GM21786 (cell line): ENCODE results near the gene ANKRD29.
"Not testable (repeated sequence)": the region's sequence is repeated elsewhere in the genome, so short reads cannot be mapped to it uniquely, and the experiment has no call there.

Source experiments
- ATAC-seq: cut with Tn5 transposase; IDR thresholded peaks from one replicate; pipeline ENCODE4 v1.9.1; 2021; ENCODE audit not compliant: unreplicated experiment

The ANKRD29 gene

GRCh38 chr18:23565916-23566547 lies 96.7 kb downstream of the ANKRD29 start:
- ATAC-seq: no peak

- no peak for ATAC-seq
These were observed 99.2 kb downstream of the ANKRD29 start for GRCh38 chr18:23563377-23564043.

GRCh38 chr18:23560186-23560585 lies 102.5 kb downstream of the ANKRD29 start:
- ATAC-seq: no peak

- not testable (repeated sequence) for ATAC-seq
These were observed 105.2 kb downstream of the ANKRD29 start for GRCh38 chr18:23557511-23557910.

GRCh38 chr18:23556145-23556780 lies 106.4 kb downstream of the ANKRD29 start:
- no peak for ATAC-seq

DNA sequence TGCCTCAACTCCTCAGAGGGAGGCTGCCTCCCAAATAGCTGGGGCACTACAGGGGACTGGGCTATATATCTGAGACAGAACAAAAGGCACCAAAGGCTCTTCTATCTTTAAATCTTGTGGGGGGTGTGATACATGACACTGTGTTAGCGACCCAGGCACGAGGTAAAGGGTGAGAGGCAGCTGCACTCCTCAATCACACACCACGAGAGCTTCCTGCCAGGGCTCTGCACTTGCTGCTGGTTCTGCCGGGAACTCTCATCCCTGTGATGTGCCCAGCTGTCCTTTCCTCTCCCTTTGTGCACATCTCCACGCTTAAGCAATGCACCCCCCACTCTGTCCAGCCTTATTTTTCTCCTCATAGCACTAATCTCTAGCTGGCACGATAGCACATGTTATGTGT lies 108.8 kb downstream of the ANKRD29 start:
- no peak for ATAC-seq

GRCh38 chr18:23552505-23552904 lies 110.2 kb downstream of the ANKRD29 start:
- ATAC-seq: no peak

GRCh38 chr18:23551978-23552377 lies 110.7 kb downstream of the ANKRD29 start:
- no peak for ATAC-seq

GRCh38 chr18:23550898-23551297 lies 111.8 kb downstream of the ANKRD29 start:
- no peak for ATAC-seq
